Uterus (tissue), 4 donors: ENCODE measurements around the gene CCL16. TPM values are rescaled to one million over a fixed set of nuclear protein-coding genes. Genes with fewer than 3 reads are reported as not detected.
"Not testable (repeated sequence)": the region's sequence is repeated elsewhere in the genome, so short reads cannot be mapped to it uniquely, and the experiment has no call there.

Experiments
- DNase-seq, 2 donors: peaks; one replicate each; pipeline ENCODE4 v3.0.0-alpha.2; 2019 to 2020
- H3K27ac ChIP-seq, 2 donors: fragments of 200-600 bp; sonication (generic); 1 replicate in 1 of 2; 2 replicates in 1 of 2; pipeline ENCODE4 v1.5.1; 2016 to 2018
- H3K27me3 ChIP-seq, 2 donors: fragments of 200-600 bp; sonication (generic); one replicate each; pipeline ENCODE4 v1.5.1; 2018 to 2019; ENCODE audit warnings: control low read depth in 1 of 2
- H3K36me3 ChIP-seq, 2 donors: fragments of 200-600 bp; sonication (generic); one replicate each; pipeline ENCODE4 v1.5.1; 2019; ENCODE audit warnings: control low read depth in 1 of 2
- H3K4me1 ChIP-seq, 2 donors: fragments of 200-600 bp; sonication (generic); one replicate each; pipeline ENCODE4 v1.5.1; 2018 to 2019; ENCODE audit warnings: control low read depth in 1 of 2
- H3K4me3 ChIP-seq, 2 donors: fragments of 200-600 bp; sonication (generic); 1 replicate in 1 of 2; 2 replicates in 1 of 2; pipeline ENCODE4 v1.5.1; 2018 to 2019; ENCODE audit warnings: mild to moderate bottlenecking in 1 of 2
- H3K9me3 ChIP-seq, 2 donors: fragments of 200-600 bp; sonication (generic); one replicate each; pipeline ENCODE4 v1.5.1; 2019; ENCODE audit warnings: control low read depth in 1 of 2
- CTCF ChIP-seq, 4 experiments: fragments of 200-600 bp in 2 of 4; fragments of 450-650 bp in 2 of 4; sonication (generic) in 2 of 4; IDR thresholded peaks; one replicate each; pipeline ENCODE4 v1.5.1; 2016 to 2019; ENCODE audit warnings: antibody characterized with exemption in 4 of 4, mild to moderate bottlenecking in 2 of 4, moderate library complexity in 1 of 4
- POLR2A ChIP-seq, 2 donors: fragments of 450-650 bp; IDR thresholded peaks; one replicate each; pipeline ENCODE4 v1.6.1; 2016; ENCODE audit warnings: antibody characterized with exemption in 2 of 2, mild to moderate bottlenecking in 1 of 2, moderate library complexity in 1 of 2
- intact Hi-C: fragments of 100-400 bp; cut with DNase I; formaldehyde crosslinking; loops from one replicate; pipeline ENCODE4 v1.15.1; 2023; ENCODE audit warnings: low total_unique reads
- total RNA-seq, 4 donors: library from RNA; depleted of rRNA in 3 of 4; stranded (reverse); fragments of >200 nt in 3 of 4; gene quantifications; one replicate each; pipeline versions ENCODE4 v1.1.0 to v1.2.4, GENCODE V29; 2014 to 2023
- donor health status: DM: yes; HTN: yes; CAD: no.

The CCL16 gene
- total RNA-seq, 4 donors from 2014 or later = 1.6 TPM; not detected in 3

- Histone ChIP-seq H3K4me1 (no peaks in the 10 kb centered on the region), H3K27me3 (no peaks in the 10 kb centered on the region), H3K27ac (no peak overlapping the region), H3K9me3 (no peaks in the 10 kb centered on the region), H3K36me3 (no peaks in the 10 kb centered on the region), H3K4me3 (no peak overlapping the region)
- no peak for DNase-seq
- no peak for TF ChIP-seq POLR2A (IDR thresholded peaks at IDR 0.05)
- TF ChIP-seq CTCF (IDR thresholded peaks at IDR 0.05) = no peak
- intact Hi-C loops = no loop called here
Observed at GRCh38 chr17:35942588-35943186, 38.6 kb downstream of the CCL16 start.

DNA sequence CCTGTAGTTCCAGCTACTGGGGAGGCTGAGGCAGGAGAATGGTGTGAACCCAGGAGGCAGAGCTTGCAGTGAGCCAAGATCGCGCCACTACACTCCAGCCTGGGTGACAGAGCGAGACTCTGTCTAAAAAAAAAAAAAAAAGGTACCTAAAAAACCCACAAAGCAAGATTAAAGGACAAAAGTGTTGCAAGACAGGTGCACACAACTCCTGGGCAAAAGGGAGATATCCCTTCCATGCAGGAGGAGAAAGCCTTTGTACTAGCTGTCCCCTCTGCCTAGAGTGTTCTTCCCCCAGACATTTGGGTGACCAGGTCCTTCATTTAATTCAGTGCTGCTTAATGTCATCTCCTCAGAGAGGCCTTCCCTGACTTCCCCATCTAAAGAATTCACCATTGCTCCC is 42.8 kb downstream of the CCL16 start:
- H3K9me3 ChIP-seq, DNase-seq, H3K4me3 ChIP-seq, intact Hi-C loops, H3K4me1 ChIP-seq, H3K27me3 ChIP-seq, H3K27ac ChIP-seq, H3K36me3 ChIP-seq: not testable (repeated sequence)

GRCh38 chr17:35936063-35936462 is 45.2 kb downstream of the CCL16 start:
- intact Hi-C loops = no loop called here

DNA sequence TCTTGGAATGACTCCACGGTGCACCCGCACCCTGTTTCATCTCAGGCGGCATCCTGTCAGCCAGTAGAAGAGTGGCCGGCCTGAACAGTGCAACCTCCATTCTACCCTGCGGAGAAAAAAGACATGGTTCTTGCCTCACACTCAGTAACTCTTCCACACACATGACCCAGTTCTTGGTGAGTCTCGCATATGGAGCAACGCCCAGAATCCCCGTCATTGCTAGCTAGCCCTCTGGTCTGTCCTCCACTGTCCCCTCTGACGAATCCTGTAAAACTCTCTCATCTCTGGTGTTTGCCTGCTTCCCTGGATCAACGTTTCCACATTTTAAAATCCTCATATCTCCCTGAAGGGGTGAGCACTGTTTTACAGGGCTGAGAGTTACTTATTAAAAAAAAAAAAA is 46.5 kb downstream of the CCL16 start:
- TF ChIP-seq CTCF (IDR thresholded peaks at IDR 0.05) = no peak
- TF ChIP-seq POLR2A (IDR thresholded peaks at IDR 0.05) = no peak
- no peak overlapping the region for H3K4me3 ChIP-seq

More at GRCh38 chr17:35936063-35936462, 45.2 kb downstream of the CCL16 start:
- no peaks in the 10 kb centered on the region for H3K4me1 ChIP-seq
- no peaks in the 10 kb centered on the region for H3K9me3 ChIP-seq
- H3K27me3 ChIP-seq = no peaks in the 10 kb centered on the region
- no peak for TF ChIP-seq POLR2A (IDR thresholded peaks at IDR 0.05)
- TF ChIP-seq CTCF (IDR thresholded peaks at IDR 0.05) = no peak
- no peaks in the 10 kb centered on the region for H3K36me3 ChIP-seq
- no peak for DNase-seq
- H3K27ac ChIP-seq = no peak overlapping the region
- no peak overlapping the region for H3K4me3 ChIP-seq

GRCh38 chr17:35932586-35932985 is 48.7 kb downstream of the CCL16 start:
- H3K4me1 ChIP-seq = peaks cover 0 to 6% of the 10 kb centered on the region in 2 donors
- H3K27ac ChIP-seq = no peak overlapping the region
- no peaks in the 10 kb centered on the region for H3K27me3 ChIP-seq
- no peak overlapping the region for H3K4me3 ChIP-seq
- intact Hi-C loops = no loop called here
- H3K9me3 ChIP-seq = no peaks in the 10 kb centered on the region
- no peak for DNase-seq
- TF ChIP-seq POLR2A (IDR thresholded peaks at IDR 0.05) (no peak), CTCF (IDR thresholded peaks at IDR 0.05) (no peak)
- no peaks in the 10 kb centered on the region for H3K36me3 ChIP-seq

More for the DNA sequence above, 46.5 kb downstream of the CCL16 start:
- H3K9me3 ChIP-seq = no peaks in the 10 kb centered on the region
- no peak overlapping the region for H3K27ac ChIP-seq
- intact Hi-C loops = no loop called here
- H3K27me3 ChIP-seq = no peaks in the 10 kb centered on the region
- DNase-seq = peak in 1 of 2 donors; percentile 17
- peaks cover 0 to 6% of the 10 kb centered on the region in 2 donors for H3K4me1 ChIP-seq
- no peaks in the 10 kb centered on the region for H3K36me3 ChIP-seq
